Measurements from ENCODE around the gene LRRC4B.

Gene LRRC4B

GRCh38 chr19:50549059-50549926 is 18.9 kb downstream of the LRRC4B start:
- ATAC-seq (ENCODE audit: low read depth) = no peak
- no peak for DNase-seq (ENCODE audit: low spot score)

GRCh38 chr19:50548191-50549058 is 19.8 kb downstream of the LRRC4B start:
- H3K4me3 ChIP-seq (ENCODE audit: severe bottlenecking) = no peak overlapping the region
- ATAC-seq (ENCODE audit: low read depth) (no peak), DNase-seq (ENCODE audit: low spot score) (no peak)
- no peak for TF ChIP-seq CTCF (IDR thresholded peaks at IDR 0.05; ENCODE audit: poor library complexity, severe bottlenecking)
- H3K9me3 ChIP-seq (ENCODE audit: severe bottlenecking) = no peaks in the 10 kb centered on the region
- H3K36me3 ChIP-seq (ENCODE audit: low read depth) = no peaks in the 10 kb centered on the region
- peaks cover 59% of the 10 kb centered on the region for H3K27me3 ChIP-seq (ENCODE audit: insufficient read depth, poor library complexity, severe bottlenecking)
- no peak overlapping the region for H3K27ac ChIP-seq (ENCODE audit: poor library complexity, severe bottlenecking)
- no peaks in the 10 kb centered on the region for H3K4me1 ChIP-seq (ENCODE audit: insufficient read depth, poor library complexity, severe bottlenecking)

More at GRCh38 chr19:50549059-50549926, 18.9 kb downstream of the LRRC4B start:
- Histone ChIP-seq H3K4me3 (ENCODE audit: severe bottlenecking) (no peak overlapping the region), H3K4me1 (ENCODE audit: insufficient read depth, poor library complexity, severe bottlenecking) (no peaks in the 10 kb centered on the region), H3K9me3 (ENCODE audit: severe bottlenecking) (no peaks in the 10 kb centered on the region), H3K36me3 (ENCODE audit: low read depth) (no peaks in the 10 kb centered on the region), H3K27ac (ENCODE audit: poor library complexity, severe bottlenecking) (no peak overlapping the region), H3K27me3 (ENCODE audit: insufficient read depth, poor library complexity, severe bottlenecking) (peaks cover 59% of the 10 kb centered on the region)
- TF ChIP-seq CTCF (IDR thresholded peaks at IDR 0.05; ENCODE audit: poor library complexity, severe bottlenecking) = no peak

- no peaks in the 10 kb centered on the region for H3K36me3 ChIP-seq (ENCODE audit: low read depth)
- DNase-seq (ENCODE audit: low spot score) (no peak), ATAC-seq (ENCODE audit: low read depth) (no peak)
- no peak overlapping the region for H3K4me3 ChIP-seq (ENCODE audit: severe bottlenecking)
- TF ChIP-seq CTCF (IDR thresholded peaks at IDR 0.05; ENCODE audit: poor library complexity, severe bottlenecking) = no peak
- H3K27ac ChIP-seq (ENCODE audit: poor library complexity, severe bottlenecking) = no peak overlapping the region
- H3K9me3 ChIP-seq (ENCODE audit: severe bottlenecking) = no peaks in the 10 kb centered on the region
- H3K27me3 ChIP-seq (ENCODE audit: insufficient read depth, poor library complexity, severe bottlenecking) = peaks cover 59% of the 10 kb centered on the region
- H3K4me1 ChIP-seq (ENCODE audit: insufficient read depth, poor library complexity, severe bottlenecking) = no peaks in the 10 kb centered on the region
Measured at GRCh38 chr19:50547385-50548190, 20.6 kb downstream of the LRRC4B start.

DNA sequence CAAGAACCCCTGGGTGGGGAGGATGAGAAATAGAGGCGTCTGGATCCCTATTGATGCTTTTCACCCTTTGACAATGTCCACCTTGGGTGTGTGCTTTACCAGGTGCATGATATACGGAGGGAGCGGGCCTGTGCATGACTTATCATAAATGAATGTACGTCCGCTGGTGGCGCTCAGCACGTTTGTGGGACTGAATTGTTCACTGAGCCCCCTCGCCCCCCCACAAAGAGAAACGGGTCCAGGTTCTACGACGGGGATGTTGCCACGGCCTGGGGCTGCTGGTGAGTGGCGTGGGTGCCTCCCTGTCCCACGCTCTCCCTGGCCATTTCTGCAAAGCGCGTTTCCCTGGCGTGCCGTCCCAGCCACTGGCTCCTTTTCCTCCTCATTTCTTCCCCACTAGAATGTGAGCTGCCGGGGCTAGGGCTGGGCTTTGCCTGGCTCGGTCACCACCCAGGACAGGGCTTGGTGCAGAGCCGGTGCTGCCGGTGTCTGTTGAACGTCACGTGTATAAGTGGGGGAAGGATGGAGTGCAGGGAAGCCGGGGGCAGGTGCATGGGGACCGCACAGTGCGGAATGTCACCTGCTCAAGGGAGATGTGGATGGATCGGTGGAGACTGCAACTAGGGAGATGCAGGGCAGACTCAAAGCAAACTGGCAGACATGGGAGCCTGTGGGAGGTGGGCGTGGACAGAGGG is 21.6 kb downstream of the LRRC4B start:
- Histone ChIP-seq H3K27me3 (ENCODE audit: insufficient read depth, poor library complexity, severe bottlenecking) (peaks cover 53% of the 10 kb centered on the region), H3K27ac (ENCODE audit: poor library complexity, severe bottlenecking) (no peak overlapping the region)
- DNase-seq (ENCODE audit: low spot score) = no peak

More for the DNA sequence above, 21.6 kb downstream of the LRRC4B start:
- ATAC-seq (ENCODE audit: low read depth) = 0 out of 3 replicates have a peak, but pooled peaks have one; percentile 33
- no peak for TF ChIP-seq CTCF (IDR thresholded peaks at IDR 0.05; ENCODE audit: poor library complexity, severe bottlenecking)
- no peaks in the 10 kb centered on the region for H3K36me3 ChIP-seq (ENCODE audit: low read depth)
- no peaks in the 10 kb centered on the region for H3K4me1 ChIP-seq (ENCODE audit: insufficient read depth, poor library complexity, severe bottlenecking)
- no peak overlapping the region for H3K4me3 ChIP-seq (ENCODE audit: severe bottlenecking)
- H3K9me3 ChIP-seq (ENCODE audit: severe bottlenecking) = no peaks in the 10 kb centered on the region

Data from RWPE2 (cell line).